Upper lobe of right lung (tissue), 1 donor: ENCODE data around the gene MARCKSL1. TPM values are rescaled to one million over a fixed set of nuclear protein-coding genes. Genes with fewer than 3 reads are reported as not detected.

Source experiments
- ATAC-seq: fragments of 200-7000 bp; cut with Tn5 transposase; one replicate; pipeline ENCODE4 v1.9.1; 2020; ENCODE audit warnings: mild to moderate bottlenecking, moderate library complexity
- DNase-seq: peaks from one replicate; pipeline ENCODE4 v3.0.0-alpha.2; 2020
- H3K27ac ChIP-seq: fragments of 200-600 bp; one replicate; pipeline ENCODE4 v1.8.0; 2022
- H3K27me3 ChIP-seq: fragments of 200-600 bp; one replicate; pipeline ENCODE4 v1.8.0; 2022; ENCODE audit warnings: mild to moderate bottlenecking
- H3K36me3 ChIP-seq: fragments of 200-600 bp; one replicate; pipeline ENCODE4 v1.8.0; 2022
- H3K4me1 ChIP-seq: fragments of 200-600 bp; one replicate; pipeline ENCODE4 v1.8.0; 2022
- H3K4me3 ChIP-seq: fragments of 200-600 bp; one replicate; pipeline ENCODE4 v1.8.0; 2022; ENCODE audit warnings: mild to moderate bottlenecking
- H3K9me3 ChIP-seq: fragments of 200-600 bp; one replicate; pipeline ENCODE4 v1.8.0; 2022
- CTCF ChIP-seq: fragments of 200-600 bp; IDR thresholded peaks from one replicate; pipeline ENCODE4 v1.8.0; 2022; ENCODE audit warnings: antibody characterized with exemption
- intact Hi-C: fragments of 100-400 bp; cut with DNase I; formaldehyde crosslinking; loops from one replicate; pipeline ENCODE4 v1.11.0; 2022
- total RNA-seq: library from RNA; stranded (reverse); fragmentation: NEBNext Ultra II Directional; extraction: Animal tissue kit (Norgen Biotek cat#: 25700); gene quantifications from one replicate; pipeline ENCODE4 v1.2.1, GENCODE V29; 2021
- donor health status: DM: no; HTN: yes; CAD: no; lungs with severe emphysema.

The MARCKSL1 gene
- total RNA-seq, 1 donor from 2014 or later: 44.5 TPM

- Histone ChIP-seq H3K4me1 (peaks cover 53% of the 10 kb centered on the region), H3K4me3 (peak overlapping the region; percentile 65), H3K36me3 (no peaks in the 10 kb centered on the region), H3K27me3 (no peaks in the 10 kb centered on the region), H3K9me3 (no peaks in the 10 kb centered on the region), H3K27ac (peak overlapping the region; percentile 84)
- ATAC-seq (peak; percentile 95), DNase-seq (peak; percentile 97)
- TF ChIP-seq CTCF: no peak
- intact Hi-C loops: no loop called here
Observed at GRCh38 chr1:32351399-32352238, 15.6 kb upstream of the MARCKSL1 start.

GRCh38 chr1:32350785-32351398, 14.9 kb upstream of the MARCKSL1 start:
- Histone ChIP-seq H3K4me1 (peaks cover 60% of the 10 kb centered on the region), H3K27me3 (no peaks in the 10 kb centered on the region), H3K36me3 (no peaks in the 10 kb centered on the region), H3K27ac (peak overlapping the region; percentile 84), H3K9me3 (no peaks in the 10 kb centered on the region), H3K4me3 (peak overlapping the region; percentile 65)
- intact Hi-C loops: no loop called here
- ATAC-seq (peak; percentile 82), DNase-seq (peak; percentile 91)
- TF ChIP-seq CTCF: peak; percentile 55

GRCh38 chr1:32349211-32349708, 13.2 kb upstream of the MARCKSL1 start:
- no peaks in the 10 kb centered on the region for H3K9me3 ChIP-seq
- TF ChIP-seq CTCF: no peak
- no peaks in the 10 kb centered on the region for H3K36me3 ChIP-seq
- H3K4me1 ChIP-seq: peaks cover 65% of the 10 kb centered on the region
- DNase-seq: peak; percentile 68
- H3K27me3 ChIP-seq: no peaks in the 10 kb centered on the region
- H3K4me3 ChIP-seq: no peak overlapping the region
- ATAC-seq: peak; percentile 2
- peak overlapping the region; percentile 14 for H3K27ac ChIP-seq
- intact Hi-C loops: no loop called here

- H3K27ac ChIP-seq: no peak overlapping the region
- peaks cover 41% of the 10 kb centered on the region for H3K4me1 ChIP-seq
- H3K4me3 ChIP-seq: no peak overlapping the region
- no peak for ATAC-seq
- H3K36me3 ChIP-seq: no peaks in the 10 kb centered on the region
- intact Hi-C loops: no loop called here
- H3K9me3 ChIP-seq: no peaks in the 10 kb centered on the region
- DNase-seq: no peak
- no peak for TF ChIP-seq CTCF
- no peaks in the 10 kb centered on the region for H3K27me3 ChIP-seq
Observed at GRCh38 chr1:32346532-32347157, 10.6 kb upstream of the MARCKSL1 start.

GRCh38 chr1:32345289-32345827, 9.3 kb upstream of the MARCKSL1 start:
- intact Hi-C loops: no loop called here
- DNase-seq: no peak
- Histone ChIP-seq H3K36me3 (no peaks in the 10 kb centered on the region), H3K4me1 (peaks cover 34% of the 10 kb centered on the region), H3K27ac (peak overlapping the region; percentile 2), H3K4me3 (no peak overlapping the region), H3K27me3 (no peaks in the 10 kb centered on the region), H3K9me3 (no peaks in the 10 kb centered on the region)
- ATAC-seq: peak; percentile 39
- TF ChIP-seq CTCF: no peak
